GM12801 (cell line): Measurements from ENCODE around the gene ULK1.

ENCODE experiments used
- TF ChIP-seq, protein P1 (sequence below): IDR thresholded peaks from one replicate; pipeline ENCODE4 v1.5.1; 2011; ENCODE audit warnings: control low read depth; ENCODE audit not compliant: insufficient read length; ENCODE audit errors: extremely low read depth

Gene ULK1

DNA sequence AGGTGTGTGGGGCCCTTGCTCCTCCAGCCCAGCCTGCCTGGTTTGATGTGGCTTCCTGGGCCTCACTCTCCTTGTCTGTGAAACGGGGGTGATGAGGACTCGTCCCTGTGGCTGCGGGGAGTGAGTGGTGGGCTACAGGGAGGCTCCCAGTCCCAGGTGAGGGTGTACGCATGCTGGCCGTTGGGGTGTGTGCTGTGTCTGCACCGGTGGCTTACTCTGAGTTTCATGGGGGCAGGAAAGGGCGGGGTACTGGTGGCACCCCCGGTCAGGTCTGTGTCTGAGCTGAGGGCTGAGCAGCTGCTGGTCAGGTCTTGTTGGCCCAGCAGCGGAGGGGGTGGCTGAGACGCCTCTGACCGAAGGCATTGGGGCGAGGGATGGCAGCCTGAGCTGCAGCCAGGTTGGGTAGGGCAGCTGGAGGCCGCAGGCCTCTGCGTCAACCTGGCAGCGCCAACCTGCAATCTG lies 11.2 kb downstream of the ULK1 start:
- TF ChIP-seq, protein P1, sequence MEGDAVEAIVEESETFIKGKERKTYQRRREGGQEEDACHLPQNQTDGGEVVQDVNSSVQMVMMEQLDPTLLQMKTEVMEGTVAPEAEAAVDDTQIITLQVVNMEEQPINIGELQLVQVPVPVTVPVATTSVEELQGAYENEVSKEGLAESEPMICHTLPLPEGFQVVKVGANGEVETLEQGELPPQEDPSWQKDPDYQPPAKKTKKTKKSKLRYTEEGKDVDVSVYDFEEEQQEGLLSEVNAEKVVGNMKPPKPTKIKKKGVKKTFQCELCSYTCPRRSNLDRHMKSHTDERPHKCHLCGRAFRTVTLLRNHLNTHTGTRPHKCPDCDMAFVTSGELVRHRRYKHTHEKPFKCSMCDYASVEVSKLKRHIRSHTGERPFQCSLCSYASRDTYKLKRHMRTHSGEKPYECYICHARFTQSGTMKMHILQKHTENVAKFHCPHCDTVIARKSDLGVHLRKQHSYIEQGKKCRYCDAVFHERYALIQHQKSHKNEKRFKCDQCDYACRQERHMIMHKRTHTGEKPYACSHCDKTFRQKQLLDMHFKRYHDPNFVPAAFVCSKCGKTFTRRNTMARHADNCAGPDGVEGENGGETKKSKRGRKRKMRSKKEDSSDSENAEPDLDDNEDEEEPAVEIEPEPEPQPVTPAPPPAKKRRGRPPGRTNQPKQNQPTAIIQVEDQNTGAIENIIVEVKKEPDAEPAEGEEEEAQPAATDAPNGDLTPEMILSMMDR = no peak

DNA sequence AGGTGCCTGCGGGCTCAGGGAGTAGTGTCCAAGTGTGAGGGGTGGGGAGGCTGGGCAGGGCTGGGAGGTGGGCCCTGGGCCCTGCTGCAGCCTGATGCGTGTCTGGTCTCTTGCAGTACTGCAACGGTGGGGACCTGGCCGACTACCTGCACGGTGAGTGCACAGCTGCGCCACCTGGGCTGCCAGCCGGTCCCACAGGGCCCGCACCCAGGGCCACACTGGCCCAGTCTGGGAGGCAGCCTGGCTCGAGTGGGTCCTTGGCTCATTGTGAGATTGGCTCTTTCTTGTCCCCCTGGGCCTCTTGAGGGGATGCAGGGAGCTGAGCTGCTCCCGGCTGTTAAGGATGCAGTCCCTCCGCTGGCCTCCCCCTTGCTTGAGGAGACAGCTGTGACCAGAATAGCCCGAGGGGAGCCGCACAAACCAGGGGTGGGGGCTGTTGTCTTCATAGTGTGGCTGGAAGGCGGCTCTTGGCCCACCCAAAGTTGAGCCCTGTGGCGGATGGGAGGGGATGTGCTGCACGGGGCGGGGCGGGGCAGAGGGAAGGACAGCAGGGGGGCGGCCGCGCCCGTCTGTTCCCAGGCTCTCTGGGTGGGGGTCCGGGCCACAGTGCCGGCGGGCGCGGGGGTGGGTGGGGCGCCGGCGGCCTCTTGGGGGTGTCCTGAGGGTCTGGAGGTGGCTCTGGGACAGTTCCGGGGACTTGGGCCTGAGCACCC lies 13.1 kb downstream of the ULK1 start:
- TF ChIP-seq, protein P1 = no peak

DNA sequence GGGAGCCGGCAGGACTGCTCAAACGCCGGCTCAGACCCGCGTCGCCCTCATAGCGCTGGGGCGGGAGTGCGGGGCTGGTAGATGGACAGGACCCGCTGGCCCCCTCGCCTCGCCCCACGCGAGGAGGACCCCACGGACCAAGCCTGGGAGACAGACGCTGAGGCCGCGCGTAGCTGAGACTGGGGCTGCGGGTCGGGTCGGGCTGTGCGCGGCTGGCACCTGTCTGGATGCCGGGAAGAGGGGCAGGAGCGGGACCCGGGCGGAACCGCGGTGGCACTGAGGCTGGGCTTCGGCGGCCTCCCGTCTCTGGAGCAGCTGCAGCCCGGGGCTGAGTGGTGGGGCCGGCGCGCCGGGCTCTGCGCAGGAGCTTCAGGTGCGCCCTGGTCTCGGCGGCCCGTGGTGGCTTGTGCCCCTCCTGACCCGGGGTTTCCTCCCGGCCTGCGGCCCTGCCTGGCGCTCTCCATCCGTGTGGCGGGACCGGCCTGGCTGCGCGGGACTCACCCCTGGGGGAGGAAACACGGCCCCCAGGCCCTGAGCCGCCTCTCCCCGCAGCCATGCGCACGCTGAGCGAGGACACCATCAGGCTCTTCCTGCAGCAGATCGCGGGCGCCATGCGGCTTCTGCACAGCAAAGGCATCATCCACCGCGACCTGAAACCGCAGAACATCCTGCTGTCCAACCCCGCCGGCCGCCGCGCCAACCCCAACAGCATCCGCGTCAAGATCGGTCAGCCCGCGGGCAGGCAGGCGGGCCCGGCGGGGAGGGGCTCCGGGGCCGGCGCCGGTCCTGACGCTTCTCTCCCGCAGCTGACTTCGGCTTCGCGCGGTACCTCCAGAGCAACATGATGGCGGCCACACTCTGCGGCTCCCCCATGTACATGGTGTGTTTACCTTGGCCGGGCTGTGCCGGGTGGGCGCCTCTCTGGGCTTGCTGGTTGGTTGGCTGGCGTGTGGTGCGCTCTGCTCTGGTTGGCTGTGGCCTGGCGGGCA lies 14.0 kb downstream of the ULK1 start:
- TF ChIP-seq, protein P1 = no peak

DNA sequence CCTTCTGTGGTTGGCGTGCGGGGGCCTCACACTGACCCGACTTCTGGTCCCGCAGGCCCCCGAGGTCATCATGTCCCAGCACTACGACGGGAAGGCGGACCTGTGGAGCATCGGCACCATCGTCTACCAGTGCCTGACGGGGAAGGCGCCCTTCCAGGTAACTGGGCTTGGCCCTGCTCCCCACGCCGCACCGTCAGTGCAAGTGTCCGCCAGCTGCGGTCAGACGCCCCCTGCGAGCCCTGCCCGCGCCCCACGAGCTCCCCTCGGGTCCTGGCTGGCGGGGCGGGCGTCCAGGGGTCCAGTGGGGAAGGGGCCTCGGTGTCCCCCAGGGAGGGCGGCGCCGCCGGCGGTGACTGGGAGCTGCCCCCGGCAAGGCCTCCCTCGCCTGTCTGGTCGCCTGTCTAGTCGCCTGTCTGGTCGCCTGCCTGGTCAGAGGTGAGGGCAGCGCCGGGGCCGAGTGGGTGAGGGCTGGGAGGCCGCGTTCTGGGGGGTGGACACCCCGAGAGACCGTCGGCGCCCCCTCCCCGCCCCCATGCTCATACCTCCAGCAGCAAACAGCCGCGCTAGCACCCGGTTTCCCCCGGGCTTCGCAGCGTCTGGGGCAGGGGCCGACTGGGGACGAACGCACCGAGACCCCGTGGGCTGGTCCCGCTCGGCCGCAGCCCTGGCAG lies 14.8 kb downstream of the ULK1 start:
- TF ChIP-seq, protein P1 = no peak

DNA sequence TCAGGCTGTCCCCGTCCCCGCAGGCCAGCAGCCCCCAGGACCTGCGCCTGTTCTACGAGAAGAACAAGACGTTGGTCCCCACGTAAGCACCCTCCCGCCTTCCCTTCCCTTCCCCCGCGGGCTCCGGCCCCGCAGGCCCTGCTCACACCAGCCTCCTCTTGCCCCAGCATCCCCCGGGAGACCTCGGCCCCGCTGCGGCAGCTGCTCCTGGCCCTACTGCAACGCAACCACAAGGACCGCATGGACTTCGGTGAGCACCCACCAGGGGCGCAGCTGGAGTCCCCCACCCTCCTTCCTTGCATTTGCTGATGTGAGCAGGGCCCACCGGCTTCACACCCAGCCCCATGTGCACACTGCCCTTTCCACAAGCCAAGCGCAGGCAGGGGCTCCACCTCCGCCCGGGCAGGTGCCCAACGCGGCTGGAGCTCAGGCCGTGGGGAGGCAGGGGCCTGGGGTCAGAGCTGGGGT lies 15.4 kb downstream of the ULK1 start:
- TF ChIP-seq, protein P1 = no peak

DNA sequence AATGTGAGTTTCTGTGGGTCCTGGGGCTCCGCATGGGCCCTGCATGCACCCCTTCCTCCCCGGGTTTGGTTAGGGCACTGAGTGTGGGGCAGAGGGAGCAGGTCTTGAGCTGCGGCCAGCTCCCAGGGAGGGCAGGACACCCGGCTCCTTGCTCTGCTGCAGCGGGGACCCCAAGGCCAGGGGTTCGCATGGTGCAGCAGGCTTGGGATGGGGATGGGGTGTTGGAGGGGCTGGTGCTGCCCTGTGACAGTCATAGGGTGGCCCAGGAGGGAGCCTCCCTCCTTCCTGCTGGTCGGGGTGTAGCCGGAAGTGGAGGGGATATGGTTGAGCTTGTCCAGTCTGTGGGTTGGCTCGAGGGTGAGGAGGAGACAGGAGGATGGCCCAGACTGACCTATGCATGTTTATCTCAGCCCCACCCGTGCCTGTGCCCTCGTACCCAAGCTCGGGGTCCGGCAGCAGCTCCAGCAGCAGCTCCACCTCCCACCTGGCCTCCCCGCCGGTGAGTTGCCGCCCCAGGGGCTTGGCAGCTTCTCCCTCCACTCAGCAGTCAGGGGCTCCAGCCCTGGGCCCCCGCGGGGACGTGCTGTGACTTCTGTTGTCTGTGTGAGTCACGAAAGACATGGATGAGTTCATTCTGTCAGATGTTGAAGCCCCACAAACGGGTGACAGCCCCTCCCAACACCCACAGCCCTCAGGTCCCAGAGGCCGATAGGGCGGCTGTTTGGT lies 16.0 kb downstream of the ULK1 start:
- TF ChIP-seq, protein P1 = no peak
